Stimulated activated CD4-positive, alpha-beta T cell treated with anti-CD3 and anti-CD28 coated beads, TNF-alpha, amount 100 ng/mL, for 48 hours (primary cell): ENCODE data around the gene LGI2.
"Not testable (repeated sequence)": the region's sequence is repeated elsewhere in the genome, so short reads cannot be mapped to it uniquely, and the experiment has no call there.

Experiments used
- DNase-seq, 3 donors: peaks; one replicate each; pipeline ENCODE4 v3.0.0-alpha.2; 2020; ENCODE audit warnings: low read depth in 3 of 3

Gene LGI2

DNA sequence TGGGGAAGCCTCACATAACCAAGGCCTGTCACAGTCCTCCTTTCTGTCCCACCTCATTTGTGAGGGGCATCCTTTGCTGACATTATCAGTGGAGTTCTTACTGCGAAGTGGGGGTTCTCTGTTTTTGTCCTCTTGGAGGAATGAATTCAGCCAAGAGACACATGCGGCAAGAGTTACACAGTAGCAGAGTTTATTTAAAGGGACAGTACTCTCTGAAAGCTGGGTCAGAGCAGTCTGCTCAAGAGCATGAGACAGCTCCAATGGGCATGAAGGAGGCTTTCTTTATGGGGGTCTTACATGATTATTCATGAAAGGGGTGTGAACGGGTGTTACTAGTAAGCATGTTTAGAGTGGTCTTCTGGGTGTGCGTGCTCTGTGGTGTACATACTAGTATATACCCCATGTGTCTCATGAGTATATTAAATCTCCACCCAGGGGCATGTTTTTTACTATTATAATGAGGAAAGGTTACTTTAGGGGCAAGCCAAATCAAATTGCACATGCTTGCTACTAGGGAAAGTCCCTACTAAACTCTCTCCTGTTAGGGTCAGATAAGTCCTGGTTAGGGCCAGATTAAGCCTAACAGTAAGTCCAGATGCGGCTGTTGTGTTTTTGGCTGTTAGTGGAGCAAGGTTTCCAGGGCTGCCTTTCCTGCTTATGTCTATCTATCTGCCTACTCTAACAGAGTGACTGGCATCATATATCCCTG is 19.8 kb upstream of the LGI2 start:
- no peak for DNase-seq

DNA sequence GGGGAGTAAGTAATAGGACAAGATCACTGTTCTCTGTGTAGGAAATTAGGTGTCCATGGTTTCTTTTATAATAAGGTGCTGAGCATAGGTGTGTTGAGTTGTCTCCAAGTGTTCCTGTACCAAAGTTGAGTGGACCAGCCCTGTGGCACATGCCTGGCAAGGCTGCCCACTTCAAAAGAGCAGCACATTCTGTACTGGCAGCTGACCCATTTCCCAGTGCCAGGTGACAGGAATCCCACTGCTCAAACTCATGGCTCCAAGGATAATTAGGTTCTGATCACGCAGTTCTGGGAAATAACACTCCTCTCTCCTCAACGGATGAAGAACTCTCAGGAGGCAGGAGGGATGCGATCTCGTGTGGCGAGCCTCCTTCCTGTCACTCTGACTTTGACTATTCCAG is 12.8 kb upstream of the LGI2 start:
- no peak for DNase-seq

DNA sequence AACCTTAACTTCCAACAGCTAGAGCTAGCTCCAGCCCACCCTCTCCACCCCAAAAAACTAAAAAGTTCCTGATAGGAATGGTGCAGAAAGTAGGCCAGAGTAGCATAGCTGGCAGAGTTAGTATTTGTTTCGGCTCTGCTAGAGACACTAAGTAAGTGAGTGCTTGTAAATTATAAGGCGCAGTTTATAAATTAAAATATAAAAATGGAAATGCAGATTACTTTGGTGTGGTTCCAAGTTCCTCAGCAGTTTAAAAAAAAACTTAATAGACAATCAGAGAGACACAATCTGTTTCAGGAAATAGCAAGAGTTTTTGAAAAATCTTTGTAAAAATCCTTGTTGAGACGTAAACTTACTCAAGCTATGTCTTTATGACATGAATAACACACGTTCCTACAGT is 2.8 kb upstream of the LGI2 start:
- DNase-seq, result no peak

DNA sequence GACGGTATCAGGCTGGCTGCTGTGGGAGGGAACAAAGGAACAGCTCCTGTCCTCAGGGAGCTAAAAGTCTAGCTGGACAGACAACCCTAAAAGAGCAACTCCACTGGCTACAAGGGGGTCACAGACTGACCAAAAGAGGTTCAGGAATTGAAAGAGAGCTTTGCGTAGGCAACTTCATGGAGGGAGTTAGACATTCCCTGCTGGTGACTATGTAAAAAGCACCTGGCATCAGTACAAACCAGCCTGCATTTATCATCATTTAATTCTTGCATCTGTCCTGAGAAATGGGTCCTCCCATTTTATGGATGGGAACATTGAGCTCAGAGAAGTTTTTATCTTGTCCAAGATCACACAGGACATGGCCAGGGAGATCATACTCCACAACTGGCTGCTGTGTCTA is 1.4 kb upstream of the LGI2 start:
- DNase-seq, result no peak

DNA sequence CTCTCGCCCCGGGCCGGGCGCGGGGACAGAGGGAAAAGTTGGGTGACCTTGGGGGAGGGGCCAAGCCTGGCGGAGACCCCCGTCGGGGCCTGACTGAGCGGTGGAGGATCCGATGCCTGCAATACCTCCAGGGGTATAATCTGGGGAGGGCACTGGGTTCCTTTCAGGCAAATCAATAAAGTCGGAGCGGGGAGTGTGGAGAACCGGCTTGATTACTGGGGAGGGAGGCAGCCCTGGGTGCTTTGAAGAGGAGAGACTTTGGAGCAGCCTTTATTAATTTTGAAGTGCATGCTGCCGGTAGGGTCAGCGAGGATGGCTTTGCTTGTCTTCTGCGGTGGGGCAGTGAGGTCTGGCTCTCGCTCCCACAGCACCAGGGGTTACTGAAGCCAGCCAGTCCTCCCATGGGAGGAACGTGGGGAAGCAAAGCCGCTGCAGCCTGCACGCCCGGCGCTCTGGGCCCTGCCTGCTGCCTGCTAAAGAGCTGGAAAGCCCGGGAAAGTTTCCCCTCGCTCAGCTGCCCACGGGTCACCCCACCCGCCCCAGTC is 403 bp upstream of the LGI2 start:
- DNase-seq, result no peak

DNA sequence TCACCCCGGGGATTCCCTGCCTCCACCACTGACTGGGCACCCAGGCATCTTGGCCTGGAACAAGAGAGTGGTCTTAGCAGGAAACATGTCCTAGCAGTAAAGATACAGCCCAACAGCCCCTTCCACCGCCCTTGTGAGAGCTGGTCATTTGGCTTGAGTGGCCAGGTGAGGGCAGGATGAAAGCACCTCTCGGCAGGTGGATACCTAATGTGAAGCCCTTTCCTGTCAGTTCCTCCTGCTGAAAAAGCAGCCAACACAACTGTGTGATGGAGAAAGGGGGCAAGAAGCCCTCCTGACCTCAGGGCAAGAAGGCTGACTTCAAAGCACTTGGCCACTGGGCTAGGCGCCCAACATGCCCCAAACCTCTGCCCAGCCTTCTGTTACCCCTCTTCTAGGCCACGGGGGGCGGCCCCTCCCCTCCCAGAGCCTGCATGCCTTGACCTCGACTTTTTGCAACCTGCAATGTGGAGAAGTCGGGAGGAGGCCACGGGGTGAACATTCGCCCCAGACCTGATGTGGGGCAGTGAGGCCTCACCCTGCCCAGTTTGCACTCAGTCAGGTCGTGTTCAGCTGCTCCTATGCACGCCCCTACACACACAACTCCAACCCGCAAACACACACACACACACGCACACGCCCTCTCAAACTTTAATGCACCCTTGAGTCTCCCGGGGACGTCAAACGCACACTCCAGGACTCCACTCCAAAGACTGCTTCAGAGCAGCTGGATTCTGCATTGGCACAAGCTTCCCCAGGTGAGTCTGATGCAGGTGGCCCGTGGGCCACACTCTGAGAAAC is 1.1 kb downstream of the LGI2 start:
- DNase-seq, result no peak

DNA sequence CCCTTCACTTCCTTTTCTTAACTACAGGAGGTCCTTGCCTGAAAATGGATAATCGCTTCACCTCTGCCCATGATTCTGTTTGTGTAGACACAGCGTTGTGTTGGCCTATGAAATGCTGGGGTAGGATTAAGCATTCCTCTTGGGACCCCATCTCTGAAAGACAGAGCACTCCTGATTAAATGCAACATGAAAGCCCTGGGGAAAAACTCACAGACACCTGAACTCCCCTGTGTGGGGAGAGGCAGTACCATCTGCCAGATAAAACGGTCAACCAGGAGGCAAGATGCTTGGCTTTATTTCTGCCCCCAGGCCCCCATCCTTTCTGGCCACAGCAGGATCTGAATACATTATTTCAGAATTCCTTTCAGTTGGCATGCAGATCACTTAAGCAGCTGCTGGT is 1.9 kb downstream of the LGI2 start:
- DNase-seq, result no peak

DNA sequence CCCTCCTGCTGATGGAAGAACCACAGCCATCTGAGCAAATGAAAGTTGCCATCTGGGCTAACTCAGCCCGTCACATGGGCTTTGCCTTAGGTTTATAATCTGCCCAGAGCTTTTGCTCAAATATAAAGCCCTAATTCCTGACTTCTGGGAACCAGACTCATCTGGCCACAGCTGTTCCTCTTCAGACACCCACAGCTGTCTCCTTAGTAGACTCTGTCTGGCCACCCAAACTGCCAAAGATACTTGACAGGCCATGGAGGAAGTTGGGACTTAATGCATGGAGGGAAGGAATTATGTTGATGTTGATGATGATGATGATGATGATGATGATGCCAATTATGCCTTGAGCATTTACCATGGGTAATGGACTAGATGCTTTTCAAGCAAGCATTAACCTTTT is 8.0 kb downstream of the LGI2 start:
- no peak for DNase-seq

DNA sequence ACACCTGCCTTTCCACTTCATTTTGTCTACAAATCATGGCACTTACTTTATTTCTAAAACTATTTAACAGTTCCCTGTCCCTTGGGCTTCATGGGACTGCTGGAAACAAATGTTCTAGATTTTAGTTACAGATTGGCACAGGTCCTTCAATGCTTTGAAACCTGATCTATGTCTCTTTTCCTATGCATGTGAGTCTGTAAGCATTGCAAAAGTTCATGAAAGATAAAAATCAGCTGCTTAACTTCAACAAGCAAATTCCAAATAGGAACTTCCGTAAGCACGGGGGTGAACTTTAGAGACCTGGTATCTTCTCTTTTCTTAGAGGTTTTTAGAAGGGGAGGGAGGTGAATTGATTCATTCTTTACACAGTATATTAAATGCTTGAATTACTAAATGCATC is 9.5 kb downstream of the LGI2 start:
- DNase-seq, result no peak

DNA sequence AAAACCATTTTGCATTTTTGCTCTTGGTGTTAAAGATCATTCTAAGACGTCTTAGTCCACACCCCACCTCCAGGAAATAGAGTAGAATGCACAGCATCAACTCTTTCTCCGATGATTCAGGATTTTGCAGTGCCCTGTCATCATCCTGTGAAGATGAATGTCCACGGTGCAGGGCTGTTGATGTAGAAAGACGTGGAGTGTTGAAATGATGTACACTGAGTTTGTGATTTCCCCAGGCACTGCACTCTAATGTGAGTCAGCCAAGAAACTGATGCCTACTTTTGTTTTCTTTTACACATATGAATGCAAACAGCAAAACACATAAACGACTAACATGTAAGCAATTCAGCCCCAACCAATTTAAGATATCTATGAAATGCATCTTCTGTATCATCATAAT is 10.5 kb downstream of the LGI2 start:
- DNase-seq, result no peak

DNA sequence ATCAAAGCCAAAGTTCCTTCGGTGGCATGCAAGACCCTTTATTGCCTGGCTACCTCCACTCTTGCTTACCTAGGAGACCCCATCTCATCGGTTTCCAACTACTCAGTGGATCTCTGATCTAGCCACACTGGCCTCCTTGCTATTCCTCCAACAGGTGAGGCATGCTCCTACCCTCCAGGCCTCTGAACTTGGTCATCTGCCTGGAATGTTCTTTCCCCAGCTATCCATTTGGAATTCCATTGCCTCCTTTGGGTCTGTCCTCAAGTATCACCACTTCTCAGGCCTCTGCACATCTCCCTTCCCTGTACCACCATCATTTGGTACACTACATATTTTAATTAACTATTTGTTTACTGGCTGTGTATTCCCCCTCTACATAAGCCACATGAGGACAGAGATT is 11.2 kb downstream of the LGI2 start:
- DNase-seq, result no peak

DNA sequence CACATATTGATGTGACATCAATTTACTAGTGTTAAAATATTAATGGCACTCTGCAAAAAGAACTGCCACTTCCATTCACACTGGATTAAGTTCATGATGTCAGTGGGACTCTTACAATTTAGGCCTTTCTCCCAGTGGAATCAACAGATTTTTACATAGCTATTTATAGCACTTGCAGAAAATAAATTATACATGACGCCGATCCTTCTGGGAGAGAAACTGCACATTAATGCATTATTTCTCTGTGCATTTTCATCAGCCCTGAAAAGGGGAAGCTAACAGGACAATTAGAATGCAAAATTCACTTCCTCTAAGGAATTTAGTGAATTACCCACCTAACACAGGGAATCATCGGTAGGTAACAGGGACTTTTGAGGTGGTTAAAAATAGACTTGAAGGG is 15.7 kb downstream of the LGI2 start:
- DNase-seq, result no peak

DNA sequence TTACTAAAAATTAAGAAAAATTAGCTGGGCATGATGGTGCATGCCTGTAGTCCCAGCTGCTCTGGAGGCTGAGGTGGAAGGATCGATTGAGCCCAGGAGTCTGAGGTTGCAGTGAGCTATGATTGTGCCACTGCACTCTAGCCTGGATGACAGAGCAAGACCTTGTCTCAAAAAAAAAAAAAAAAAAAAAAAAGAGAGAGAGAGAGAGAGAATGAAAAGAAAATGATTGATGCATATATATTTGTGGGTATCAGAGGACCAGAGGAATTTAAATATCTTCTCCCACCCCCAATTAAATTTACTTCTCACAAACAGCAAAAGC is 16.1 kb downstream of the LGI2 start:
- DNase-seq, result not testable (repeated sequence)

DNA sequence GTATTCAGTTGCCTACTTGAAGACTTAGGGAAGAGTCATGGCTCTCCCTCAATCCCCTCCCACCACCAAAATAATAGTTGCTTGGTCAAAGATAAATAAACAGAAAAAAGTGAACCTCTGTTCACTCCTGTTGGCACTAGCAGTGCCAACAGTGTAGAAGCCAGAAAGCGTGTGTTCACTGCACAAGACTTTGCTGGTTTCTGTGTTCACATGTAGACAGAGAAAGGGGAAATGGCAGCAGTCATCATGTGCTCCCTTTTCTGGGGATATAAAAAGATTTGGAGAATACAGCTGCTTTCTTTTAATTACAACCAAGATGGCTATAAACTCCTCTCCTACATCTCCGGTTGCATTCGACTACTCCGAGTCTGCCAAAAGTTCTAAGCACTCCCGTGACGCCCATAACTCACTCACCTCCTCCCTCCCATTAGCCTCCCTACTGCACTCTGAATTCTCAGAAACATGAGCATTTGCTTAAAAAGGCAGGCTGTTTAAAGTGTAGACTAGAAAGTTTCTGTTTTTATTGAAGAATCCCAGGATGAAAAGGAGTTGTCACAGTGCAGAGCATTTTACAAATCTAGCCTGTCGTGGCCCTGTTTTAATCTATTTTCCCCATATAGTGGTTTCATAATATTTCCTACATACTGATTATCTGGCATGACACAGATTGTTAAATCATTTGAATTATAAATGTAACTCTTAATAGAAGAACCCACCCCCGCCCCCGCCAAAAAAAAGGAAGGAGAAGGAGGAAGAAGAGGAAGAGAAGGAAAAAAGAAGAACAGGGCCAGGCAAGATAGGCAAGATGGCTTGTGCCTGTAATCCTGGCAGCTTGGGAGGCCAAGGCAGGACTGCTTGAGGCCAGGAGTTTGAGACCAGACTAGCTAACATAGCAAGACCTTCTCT is 16.7 kb downstream of the LGI2 start:
- DNase-seq, result no peak

DNA sequence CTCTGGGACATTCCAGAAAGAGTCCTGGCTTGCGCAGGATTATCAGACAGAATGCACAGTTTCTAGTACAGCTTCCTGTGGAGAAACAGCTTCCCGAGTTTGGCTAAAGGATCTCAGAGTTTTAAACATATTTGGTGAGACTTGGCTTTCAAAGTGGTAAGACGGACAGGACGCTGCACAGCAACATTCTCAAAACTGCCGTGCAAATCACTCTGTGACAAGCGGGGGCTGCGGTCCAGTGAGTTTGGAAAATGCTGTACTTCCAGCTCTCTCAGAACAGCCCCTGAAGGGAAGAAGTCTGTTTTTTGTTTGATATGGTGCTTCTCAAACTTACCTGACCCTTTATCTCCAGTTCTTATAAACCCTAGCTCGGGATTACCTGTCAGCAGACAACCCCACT is 18.1 kb downstream of the LGI2 start:
- no peak for DNase-seq

DNA sequence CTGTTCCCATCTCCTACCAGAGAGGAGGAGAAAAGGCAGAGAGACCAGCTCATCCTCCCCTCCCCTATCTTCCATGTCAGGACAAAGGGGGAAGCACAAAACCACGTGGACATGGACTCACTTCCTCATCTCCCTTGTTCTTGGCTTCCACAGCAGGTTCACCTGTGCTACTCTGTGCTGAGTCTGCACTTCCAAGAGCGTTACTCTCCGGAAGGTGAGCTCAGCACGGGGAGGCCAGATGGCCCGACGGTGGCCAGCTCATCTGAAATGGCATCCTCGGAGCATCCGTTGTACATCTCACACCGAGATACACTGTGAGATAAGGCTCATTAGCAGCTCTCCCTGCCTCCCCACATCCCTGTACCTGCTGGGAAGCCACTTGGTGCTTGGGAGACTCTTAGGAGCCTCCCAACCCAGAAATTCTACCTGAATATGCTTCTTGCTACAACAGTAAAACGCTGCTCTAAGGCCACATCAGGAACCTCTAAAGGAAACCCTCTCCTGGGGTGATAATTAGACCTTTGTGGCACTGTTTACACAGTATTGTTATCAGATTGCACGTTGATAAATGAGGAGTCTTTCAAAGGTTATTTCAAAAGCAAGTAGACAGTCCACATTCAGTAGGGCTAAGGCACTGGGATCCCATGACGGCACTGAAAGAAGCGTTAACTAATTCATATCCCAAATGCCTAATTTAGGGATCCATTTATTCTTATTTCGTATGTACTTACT is 19.4 kb downstream of the LGI2 start:
- no peak for DNase-seq

DNA sequence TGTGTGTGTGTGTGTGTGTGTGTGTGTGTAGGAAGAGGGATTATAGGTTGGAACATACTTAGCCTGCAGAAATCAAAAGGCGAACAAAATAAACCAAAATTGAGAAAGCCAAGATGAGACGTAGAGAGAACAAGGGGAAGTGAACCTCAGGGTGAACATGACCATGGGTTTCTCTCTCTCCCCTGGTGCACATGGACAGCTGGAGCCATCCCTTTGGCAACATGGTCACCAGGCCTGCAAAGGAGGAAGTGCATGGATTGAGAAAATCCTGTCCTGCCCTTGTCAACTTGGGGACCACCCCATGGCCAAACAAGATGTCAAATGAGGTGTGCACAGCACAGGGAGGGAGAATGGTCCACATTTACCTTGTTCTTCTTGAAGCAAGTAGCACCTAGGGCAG is 23.1 kb downstream of the LGI2 start:
- no peak for DNase-seq

DNA sequence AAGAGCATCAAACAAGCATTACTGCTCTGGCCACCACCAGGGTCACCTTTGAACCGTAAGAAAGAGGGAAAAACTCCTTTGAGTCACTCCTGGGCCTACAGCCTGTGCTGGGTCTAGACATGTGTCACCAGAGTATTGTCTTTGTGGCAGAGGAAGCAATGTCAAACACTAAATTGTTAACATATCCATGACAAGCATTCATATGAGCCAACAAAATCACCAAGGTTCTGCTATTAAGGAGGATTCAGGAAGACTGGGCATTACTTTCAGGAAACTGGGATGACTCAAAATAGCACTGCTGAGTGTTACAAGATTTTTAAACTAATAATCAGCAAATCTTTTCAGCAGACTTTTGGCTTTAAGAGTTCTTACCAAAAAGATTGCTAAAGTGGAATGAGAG is 28.1 kb downstream of the LGI2 start:
- no peak for DNase-seq

DNA sequence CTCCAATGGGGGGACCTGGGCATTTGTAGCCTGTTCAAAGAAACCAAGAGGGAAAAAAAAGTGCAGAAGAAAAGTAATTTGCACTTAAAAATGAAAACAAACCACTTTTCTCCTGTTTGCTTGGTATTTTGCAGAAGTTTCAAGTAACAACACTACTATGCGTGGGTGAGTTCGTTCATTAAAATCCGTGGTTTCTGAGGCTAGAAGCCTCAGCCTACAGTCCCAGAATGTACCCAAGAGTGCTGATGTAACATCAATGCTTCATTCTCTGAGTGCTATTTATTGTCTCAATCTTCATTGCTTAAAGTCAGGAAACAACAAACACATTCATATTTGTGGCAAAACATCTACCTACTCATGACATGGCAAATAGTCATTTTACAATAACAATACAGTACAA is 29.2 kb downstream of the LGI2 start:
- no peak for DNase-seq

DNA sequence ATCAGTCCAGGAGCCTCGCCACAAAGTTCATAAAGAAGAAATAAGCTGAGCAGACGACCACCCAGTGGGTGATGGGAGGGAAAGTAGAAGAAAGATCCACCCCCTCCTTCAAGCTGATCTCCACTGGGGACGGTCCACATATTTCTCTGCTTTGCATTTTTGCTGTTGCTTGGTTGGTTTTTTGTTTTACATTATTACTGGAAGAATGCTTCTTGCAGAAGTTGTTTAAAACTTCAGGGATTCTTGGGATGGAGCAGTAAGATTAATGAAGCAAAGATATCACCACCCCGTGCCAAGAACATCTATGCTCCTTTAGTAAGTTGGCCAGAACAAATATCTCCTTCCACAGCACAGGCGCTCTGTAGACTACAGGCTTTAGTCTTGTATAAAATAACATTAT is 30.1 kb downstream of the LGI2 start:
- no peak for DNase-seq

DNA sequence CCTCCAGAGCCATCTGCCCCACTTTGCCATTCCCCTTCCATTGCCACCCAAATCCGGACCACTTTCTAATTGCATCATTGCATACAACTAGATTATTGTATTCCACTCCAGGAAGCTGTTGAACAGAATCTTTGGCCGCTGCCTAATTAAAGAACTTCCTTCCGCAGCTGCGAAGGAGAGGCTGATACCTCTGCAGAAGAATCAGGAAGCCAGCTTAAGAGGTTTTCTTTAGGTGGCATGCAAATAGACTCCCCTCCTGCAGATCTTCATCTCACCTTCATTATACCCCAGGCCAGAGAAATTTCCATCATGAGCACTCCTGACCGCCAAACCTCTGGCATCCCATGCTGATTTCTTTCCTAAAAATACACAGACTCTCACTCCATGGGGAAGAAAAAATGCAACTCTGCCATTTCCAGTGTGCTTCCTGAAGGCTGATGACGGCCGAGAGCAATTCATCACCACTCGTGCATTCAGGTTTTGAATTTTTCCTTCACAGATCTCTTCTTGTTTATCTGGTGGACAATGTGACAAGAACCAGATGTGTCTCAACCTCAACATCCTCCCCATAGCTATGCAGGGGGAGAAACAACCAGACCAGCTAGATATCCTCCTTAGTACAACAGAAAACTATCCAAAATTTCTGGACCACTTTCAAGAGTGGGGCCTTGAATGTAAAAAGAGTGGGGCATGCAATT is 31.2 kb downstream of the LGI2 start:
- DNase-seq, result no peak
